HG03442 (cell line): Measurements from ENCODE around the gene TRH.
"Not testable (repeated sequence)": the region's sequence is repeated elsewhere in the genome, so short reads cannot be mapped to it uniquely, and the experiment has no call there.

ENCODE experiments used
- ATAC-seq: cut with Tn5 transposase; IDR thresholded peaks from one replicate; pipeline ENCODE4 v1.9.1; 2021; ENCODE audit warnings: mild to moderate bottlenecking, moderate library complexity; ENCODE audit not compliant: unreplicated experiment

The TRH gene

DNA sequence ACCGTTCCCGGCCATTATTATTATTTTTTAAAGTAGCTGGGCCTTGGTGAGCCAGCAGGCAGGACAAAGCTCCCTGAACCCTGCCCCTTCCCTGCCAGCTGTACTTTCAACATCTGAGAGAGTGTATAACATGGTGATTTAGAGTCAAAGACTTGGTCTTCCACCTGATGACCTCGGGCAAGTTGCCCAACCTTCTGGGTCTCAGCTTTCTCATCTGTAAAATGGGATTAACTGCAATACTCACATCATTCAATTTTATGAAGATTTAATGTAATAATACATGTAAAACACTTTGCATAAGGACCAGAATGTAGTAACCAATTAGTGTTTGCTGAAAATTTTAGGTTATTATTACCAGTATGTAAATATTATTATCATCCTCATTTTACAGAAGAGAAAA lies 11.9 kb upstream of the TRH start:
- no peak for ATAC-seq

DNA sequence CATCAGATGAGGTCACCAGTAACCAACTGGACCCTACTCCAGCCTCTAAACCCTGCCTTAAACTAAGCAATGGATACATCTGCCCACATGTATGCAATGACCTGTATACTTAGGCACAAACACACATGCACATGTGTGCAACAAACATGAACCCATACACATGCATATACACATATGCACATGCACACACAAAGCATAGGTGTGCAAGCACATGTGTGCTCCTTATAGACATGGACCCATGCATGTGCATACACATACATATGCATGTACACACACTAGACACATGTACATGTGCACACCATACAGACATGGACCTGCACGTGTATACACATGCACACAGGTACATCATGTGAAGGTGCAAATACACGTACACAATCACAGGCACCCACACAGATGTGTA lies 8.6 kb upstream of the TRH start:
- no peak for ATAC-seq

DNA sequence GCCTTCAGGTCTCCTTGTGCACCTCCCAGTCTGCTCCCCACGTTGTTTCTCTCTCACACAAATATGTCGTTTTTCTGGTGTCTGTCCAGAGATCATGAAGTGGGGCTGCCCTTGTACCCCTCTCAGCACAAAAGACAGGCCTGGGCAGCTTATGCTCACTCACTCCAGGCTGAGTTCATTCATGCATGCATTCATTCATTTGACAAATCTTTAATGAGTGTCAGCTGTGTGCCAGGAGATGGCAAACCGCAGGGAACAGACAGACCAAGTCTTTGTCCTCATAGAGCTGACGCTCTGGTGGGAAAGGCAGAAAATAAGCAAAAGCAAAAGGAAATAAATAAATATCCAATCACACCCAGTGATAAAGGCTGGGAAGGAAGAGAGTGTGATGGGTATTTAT lies 7.6 kb upstream of the TRH start:
- ATAC-seq: no peak

DNA sequence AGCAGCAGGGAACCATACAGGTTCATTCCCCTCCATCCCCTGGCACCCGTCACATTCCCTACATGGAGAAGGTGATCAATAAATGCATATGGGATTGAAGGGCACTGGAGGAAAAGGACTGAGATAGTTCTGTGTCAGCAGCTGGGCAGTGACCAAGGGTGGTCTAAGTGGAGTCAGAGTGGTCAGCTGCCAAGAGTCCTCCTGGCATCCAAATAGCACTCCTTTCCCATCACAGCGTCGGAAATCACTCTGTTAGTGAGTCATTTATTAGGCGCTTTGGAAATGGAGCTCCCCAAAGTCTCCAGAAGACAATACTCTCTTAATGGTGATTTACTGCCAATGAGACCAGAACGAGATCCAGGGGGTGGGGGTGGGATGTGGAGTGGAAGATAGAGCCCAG lies 6.8 kb upstream of the TRH start:
- ATAC-seq: no peak

DNA sequence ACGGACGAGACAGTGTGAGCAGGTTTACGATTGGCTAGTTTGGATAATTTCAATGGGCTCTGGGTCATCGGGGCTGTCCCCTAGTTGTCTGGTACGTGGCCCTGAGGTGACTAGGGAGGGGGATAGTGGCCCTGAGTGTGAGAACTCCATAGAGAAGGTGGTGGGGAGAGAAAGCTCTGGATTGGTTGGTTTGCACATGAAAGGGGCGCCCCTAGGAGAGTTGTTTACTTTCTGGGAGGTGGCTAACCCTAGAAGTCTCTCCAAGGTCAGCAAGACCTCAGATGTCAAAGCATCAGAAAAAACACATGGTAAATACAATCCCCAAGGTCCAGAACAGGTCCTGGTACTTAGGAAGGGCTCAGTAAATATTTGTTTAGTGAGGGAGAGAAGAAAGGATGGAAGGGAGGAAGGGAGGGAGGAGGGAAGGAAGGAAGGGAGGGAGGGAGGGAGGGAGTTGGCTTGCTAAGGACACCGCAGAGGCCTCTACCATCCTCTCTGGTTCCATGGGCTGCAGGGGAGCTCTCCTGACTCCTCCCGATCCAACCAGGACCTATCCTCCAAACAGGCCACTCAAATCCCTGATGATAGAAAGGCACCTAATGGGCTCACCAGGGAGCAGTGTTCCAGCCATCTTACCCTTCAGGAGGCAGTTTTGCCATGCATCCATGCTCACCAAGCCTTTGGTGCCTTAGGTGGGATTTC lies 3.0 kb upstream of the TRH start:
- ATAC-seq: no peak

DNA sequence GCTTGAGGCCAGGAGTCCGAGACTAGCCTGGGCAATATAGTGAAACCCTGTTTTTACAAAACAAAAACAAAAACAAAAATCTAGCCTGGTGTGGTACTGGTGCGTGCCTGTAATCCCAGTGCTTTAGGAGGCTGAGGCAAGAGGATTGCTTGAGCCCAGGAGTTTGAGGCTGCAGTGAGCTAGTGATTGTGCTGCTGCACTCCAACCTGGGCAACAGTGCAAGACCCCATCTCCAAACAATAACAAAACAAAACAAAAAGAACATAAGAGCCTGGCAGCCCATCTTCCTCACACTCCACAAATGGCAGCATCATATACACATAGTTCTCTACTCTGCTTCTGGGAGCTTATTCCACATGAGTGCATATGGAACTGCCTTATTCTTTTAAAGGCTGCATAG lies 2.2 kb upstream of the TRH start:
- ATAC-seq: no peak

DNA sequence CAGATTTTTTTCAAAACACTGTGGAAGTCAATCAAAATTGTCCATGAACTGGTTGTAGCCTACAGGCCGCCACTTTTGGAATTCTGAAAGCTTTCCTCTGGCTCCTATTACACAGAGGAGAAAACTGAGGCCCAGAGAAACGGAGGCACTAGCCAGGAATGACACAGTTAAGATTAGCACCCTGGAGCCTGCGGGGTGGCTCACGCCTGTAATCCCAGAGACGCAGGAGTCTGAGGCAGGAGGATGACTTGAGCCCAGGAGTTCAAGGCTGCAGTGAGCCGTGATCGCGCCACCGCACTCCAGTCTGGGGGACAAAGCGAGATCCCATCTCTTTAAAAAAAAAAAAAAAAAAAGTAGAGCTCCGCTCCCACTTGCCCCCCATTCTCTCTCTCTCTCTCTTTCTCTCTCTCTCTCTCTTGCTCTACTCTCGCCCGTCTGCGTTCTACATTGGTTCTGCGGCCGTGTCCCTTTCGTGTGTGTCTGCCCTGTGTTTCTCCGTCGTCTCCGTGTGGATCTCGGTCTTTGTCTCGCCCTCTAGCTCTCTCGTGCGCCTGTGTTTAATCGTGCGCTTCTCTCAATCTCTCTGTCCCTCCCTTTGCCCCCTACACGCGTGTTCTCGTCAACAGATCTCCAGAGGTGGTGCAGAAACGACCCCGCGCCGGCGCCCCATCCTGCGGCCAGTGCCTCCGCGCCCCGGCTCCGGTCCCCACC lies 512 bp upstream of the TRH start:
- no peak for ATAC-seq

DNA sequence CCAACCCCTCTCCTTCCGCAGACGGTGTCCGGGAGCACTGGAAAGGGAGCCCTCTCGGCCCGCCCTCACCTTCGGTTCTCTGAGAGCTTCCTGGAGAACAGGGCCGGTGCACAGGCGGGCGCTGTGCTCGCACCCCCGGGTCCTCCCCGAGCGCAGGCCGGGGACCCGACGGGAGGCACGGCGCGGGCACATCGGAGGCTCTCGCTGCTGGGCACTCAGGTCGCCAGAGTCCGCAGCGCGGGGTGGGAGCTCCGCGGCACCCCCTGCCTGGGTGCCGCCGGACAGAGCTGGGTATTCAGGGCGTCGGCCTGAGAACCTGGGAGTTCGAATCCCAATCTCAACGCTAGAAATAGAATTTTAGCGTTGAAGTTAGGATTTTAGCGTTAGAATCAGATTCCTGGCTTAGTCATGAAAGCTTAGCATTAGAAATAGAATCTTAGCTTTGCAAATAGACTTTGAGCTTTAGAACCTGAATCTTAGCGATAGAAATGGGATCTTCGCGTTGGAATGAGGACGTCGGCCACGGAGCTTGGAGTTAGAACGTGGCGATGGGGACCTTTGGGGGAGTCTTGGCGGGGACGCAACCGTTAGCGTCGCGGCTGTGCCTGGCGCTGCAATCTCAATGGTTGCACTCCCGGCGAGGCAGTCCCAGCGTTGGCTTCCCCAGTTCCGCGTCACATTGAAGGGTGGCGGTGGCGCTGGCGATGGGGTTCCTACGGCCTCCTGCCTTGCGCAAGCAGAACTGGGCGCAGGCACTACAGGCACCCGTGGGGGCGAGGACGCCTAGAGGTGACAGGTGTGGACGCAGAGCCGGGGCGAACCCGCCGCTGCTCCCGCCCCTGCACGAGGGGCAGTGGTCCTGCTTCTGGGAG lies 549 bp downstream of the TRH start:
- ATAC-seq: no peak

DNA sequence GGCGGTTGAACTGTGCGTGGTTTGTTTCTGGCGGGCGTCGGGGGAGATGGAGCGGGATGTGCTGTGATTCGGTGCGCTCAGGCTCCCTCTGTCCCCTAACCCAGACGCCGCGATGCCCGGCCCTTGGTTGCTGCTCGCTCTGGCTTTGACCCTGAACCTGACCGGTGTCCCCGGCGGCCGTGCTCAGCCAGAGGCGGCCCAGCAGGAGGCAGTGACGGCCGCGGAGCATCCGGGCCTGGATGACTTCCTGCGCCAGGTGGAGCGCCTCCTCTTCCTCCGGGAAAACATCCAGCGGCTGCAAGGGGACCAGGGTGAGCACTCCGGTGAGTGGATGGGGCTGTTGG lies 1.2 kb downstream of the TRH start:
- ATAC-seq: no peak

DNA sequence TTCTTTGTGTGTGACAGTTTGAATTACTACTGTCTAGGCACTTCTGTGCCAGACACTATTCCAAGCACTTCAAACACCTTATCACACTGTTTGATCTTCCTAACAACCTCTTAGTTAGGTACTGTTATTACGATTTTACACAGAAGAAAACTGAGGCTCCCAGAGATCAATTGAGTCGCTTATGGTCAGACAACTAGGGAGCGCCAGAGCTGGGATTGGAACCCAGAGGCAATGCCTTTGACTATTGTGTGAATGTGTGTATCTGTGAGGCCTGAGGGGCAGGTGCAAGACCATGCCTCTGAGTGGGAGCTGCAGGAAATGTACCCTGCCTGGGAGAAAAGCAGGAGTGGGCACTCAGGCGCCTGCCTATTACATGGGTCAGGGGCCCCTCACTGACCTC lies 1.8 kb downstream of the TRH start:
- no peak for ATAC-seq

DNA sequence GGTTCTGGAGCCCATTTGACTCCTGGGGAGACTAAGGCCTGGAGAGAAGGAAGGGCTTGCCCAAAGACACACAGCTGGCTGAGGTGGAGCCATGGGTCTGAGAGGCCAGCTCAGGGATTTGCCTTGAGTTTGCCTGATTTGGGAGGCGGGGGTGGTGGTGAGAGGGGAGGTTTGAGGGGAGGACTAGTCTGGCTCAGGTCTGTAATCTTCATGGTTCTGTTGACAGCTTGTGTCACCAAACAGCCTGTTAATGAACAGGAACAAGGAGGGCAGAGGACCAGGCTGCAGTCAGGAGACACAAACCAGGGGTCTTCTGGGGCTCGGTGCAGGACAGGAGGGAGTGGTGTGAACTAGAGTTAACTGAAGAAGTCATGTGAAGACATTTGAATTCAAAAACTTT lies 3.6 kb downstream of the TRH start:
- ATAC-seq: no peak

DNA sequence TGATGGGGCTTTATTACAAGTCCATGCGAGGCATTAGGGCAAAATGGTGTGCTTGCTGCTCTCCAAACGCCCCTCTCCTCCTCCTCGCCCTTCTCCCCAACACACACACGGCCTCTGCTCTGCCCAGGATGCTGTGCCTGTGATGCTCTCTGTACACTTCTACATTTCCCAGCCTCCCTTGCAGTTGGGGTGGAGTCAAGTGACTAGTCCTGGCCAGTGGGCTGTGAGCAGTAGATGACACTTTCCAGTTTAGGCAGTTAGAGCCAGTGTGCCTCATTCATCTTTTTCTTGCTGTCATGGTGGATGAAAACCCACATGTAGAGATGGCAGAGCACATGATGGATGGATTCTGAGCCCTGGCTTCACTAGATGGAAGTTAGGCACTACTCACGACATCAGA lies 5.4 kb downstream of the TRH start:
- ATAC-seq: no peak

DNA sequence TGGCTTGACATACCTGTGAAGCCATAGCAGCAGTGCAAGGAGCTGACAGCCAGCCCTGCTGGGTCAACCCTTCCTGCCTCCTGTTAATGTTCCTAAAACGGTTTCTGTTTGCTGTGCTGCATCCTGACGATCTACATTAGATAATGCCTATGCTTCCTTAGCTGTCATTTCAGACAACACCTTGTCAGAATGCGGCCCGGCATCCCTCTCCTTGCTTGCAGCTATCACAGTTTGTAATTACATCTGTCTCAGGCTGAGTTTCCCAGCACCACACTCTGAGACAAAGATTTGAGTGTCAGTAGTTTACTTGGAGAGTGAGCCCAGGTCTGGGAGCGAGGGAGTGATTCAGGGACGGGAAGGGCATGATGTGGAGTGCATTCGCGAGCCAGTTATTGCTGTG lies 9.0 kb downstream of the TRH start:
- ATAC-seq: no peak

DNA sequence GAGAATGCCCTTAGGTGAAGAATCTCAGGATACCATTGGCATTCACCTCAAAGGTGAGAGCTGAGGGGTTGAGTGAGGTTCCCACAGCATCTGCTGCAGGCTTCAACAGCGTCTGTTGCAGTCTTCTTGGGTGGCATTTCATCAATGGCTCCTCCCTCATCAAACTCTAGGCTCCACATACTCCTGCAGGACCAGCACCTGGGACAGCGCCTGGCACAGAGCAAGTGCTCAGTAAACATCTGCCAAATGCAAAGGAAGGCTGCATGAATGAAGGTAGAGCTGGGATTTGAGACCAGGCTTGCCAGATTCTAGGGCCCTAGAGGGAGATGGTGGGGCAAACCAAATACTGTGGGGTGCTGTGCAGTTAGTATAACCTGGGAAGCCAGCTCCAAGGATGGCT lies 9.6 kb downstream of the TRH start:
- no peak for ATAC-seq

DNA sequence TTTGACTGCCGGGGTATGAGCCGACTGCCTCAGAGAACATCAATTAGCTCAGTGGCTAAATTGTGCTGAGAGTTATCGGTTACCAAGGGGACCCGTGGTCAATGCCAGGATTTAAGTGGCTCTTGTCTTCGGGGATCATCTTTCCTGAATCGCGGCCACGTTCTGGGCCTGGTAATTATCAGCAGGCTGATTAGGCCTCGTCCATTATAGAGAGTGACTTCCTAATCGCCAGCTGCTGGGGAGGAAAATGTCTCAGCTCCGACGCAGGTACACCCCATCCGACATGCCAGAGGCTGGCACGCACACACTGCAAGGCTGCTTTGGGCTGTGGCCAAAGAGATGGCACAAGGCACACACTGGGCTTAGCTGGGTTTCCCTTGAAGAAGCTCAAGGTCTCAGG lies 10.6 kb downstream of the TRH start:
- ATAC-seq: no peak

DNA sequence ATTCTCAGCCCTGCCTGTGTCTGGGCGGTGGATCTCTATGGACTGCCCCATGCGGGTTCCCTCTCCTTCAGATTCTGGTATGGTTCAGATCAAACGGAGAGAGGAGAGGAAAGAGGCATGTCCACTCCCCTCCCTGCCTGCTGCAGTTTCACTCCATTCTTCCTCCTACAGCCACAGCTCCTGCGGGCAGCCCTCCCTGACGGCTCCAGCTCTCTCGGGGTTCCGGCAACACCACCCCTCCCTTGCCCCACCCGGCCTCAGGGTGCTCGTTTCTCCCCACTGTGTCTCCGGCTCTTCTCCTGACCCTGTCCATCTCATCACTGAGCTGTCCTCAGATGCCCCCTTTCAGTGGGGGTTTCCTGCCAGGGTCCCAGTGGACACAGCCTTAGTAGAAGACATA lies 13.9 kb downstream of the TRH start:
- no peak for ATAC-seq

DNA sequence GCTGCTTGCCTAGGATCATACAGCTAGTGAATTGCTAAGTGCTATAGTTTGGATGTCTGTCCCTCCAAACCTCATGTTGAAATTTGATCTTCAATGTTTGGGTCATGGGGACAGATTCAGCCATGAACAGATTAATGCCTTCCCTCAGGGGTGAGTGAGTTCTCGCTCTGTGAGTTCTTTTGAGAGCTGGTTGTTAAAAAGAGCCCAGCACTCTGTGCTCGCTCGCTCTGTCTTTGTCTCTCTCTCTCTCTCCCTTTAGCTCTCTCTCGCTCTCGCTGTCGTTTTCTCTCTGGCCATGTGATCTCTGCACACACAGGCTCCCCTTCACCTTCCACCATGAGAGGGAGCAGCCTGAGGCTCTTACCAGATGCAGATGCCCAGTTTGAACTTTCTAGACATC lies 14.9 kb downstream of the TRH start:
- no peak for ATAC-seq

DNA sequence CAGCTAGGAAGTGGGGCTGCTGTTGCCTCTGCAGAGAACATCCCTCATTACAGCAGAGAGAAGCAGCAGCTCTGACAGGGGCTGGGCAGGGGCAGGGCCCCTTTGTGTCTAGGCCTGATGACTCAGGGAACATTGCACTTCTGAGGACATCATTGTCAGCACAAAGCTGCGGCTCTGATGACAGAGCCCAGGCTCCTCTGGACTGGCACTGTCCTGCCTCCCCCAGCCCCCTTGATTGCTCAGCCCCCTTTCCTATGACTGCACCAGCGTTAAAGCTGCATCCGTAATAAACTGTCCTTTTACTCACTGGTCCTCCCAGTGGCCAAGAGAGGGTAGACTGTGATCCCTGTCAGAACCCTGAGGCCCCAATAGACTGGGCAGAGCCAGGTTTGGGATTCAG lies 18.3 kb downstream of the TRH start:
- no peak for ATAC-seq

DNA sequence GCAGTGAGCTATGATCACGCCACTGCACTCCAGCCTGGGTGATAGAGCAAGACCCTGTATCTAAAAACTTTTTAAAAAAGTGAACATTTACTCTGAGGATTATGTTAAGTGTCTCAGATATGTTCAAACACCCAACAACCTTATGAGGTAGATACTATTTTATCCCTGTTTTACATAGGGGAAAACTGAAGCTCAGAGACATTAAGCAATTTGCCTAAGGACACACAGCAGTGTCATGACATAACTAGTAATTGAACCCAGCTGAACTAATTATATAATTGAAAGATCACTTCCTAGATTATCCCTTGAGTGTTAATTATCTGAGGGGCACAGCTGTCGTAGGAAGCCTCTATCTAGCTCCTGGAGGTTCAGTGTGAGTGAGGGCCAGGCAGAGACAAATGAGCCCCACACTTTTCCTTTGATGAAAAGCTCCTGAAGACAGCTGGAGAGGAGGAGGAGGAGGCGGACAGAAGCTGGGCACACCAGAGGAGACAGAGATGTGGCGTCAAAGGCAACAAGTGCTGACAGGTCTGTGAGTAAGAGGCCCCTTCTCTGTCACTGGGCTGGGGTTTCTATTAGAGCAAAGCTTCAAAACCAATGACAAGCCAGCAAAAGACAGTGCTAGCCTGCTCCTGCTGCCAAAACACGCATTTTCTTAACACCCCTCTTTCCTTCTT lies 20.5 kb downstream of the TRH start:
- no peak for ATAC-seq

DNA sequence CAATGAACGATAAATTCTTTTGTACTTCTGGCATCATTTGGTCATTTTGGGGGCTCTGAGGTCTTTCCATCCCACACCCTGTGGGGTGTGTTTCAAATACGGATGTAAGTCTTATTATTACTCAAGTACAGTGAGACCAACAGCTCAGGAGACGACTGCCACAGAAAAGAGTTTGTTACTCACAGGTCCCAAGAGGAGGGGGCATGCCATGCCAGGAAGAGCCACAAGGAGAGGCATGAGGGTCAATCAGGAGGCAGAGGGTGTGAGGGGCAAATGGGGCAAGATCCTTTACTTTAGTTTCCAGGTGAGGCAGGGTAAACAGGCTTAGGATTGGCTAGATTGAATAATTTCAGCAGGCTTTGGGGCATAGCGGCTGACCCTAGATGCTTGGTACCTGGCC lies 21.6 kb downstream of the TRH start:
- no peak for ATAC-seq

DNA sequence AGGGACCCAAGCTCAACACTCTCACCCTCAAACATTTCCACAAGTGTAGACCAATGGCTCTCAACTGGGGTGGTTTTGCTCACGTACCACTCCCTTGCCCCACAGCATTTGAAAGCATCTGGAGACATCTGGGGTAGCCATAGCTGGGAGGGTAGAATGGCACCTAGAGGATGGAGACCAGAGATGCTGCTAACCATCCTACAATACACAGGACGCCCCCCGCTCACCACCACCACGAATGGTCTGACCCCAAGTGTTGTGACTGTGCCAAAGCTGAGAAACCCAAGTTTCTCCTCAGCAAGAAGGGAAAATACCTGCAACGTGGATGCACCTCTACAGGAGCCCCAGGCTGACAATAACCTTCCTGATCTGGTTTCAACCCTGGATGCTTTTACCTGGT lies 24.7 kb downstream of the TRH start:
- ATAC-seq: not testable (repeated sequence)
